HG03442 (cell line): Measurements from ENCODE around the gene MFSD12.

Source experiments
- ATAC-seq: cut with Tn5 transposase; IDR thresholded peaks from one replicate; pipeline ENCODE4 v1.9.1; 2021; ENCODE audit warnings: mild to moderate bottlenecking, moderate library complexity; ENCODE audit not compliant: unreplicated experiment

MFSD12 gene

GRCh38 chr19:3563709-3564524 lies 6.5 kb upstream of the MFSD12 start:
- ATAC-seq = no peak

DNA sequence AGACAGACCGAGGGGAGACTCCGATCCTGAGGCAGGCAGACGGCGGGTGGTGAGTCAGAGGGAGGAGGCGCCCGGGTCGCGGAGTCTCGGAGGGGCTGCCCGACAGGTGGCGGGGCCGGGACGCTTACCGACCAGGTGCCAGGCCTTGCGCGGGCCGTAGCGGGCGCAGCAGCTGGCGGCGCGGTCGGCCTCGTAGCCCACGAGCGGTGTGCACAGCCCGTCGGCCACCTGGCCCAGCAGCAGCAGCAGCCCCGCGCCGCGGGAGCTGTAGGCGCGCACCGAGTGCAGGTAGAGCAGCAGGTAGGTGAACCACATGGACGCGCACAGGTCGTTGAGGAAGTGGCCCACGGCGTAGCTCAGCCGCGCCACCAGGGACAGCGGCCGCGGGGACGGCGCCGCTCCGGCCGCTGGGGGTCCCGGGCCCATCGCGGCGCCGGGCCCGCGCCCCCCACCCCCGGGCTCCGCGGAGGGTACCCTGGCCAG lies 367 bp downstream of the MFSD12 start:
- peak; percentile 26 for ATAC-seq

- ATAC-seq = no peak
Observed at GRCh38 chr19:3556423-3556977, 886 bp downstream of the MFSD12 start.

DNA sequence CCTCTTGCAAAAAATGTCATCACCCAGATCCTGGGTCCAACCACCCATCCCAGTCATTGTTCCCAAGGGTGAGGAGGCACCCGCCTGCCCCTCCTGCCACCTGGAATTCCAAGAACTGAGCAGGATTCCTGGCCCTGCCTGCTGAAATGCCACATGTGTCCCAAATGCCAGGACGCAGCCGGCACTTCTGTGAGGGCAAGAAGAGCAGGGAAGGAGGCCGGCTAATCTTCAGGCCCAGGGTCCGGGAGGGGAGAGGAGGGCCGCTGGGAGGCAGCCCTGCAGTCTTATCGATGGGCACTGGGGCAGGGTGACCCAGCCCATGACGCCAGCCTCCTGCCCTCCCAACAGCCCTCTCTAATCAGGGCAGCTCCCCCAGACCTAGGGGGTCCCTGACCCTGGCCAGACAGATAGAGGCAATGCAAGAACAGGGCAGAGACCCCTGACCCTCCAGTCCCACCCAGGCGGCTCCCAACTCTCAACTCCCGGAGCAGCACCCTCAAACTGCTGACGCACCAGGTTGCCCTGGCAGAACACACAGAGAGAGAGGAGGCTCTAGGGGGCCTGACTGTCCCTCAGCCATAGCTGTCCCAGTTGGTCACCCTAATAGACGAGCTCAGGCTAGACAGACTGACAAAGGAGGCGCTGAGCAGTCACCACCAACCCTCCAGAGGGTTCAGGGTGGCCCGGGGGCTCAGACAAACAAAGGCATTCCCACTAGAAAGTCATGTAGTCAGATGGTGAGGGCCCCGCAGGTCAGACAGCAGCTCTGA lies 1.5 kb downstream of the MFSD12 start:
- ATAC-seq = no peak

GRCh38 chr19:3554254-3555083 lies 2.9 kb downstream of the MFSD12 start:
- ATAC-seq = no peak

DNA sequence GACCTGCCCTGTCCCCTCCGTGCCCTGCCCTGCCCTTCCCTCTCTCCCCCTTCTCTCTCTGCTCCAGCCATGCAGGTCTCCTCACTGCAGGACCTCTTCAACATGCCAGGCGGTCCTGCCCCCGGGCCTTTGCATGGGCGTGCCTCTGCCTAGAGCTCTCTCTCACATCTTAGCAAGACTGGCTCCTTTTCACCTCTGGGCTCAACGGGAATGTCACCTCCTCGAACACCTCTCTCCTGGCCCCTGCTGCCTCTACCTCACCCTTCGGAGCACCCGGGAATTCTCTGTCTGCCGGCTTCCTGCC lies 5.6 kb downstream of the MFSD12 start:
- ATAC-seq = no peak

GRCh38 chr19:3550947-3551791 lies 6.2 kb downstream of the MFSD12 start:
- no peak for ATAC-seq

GRCh38 chr19:3549816-3550215 lies 7.6 kb downstream of the MFSD12 start:
- ATAC-seq = no peak

DNA sequence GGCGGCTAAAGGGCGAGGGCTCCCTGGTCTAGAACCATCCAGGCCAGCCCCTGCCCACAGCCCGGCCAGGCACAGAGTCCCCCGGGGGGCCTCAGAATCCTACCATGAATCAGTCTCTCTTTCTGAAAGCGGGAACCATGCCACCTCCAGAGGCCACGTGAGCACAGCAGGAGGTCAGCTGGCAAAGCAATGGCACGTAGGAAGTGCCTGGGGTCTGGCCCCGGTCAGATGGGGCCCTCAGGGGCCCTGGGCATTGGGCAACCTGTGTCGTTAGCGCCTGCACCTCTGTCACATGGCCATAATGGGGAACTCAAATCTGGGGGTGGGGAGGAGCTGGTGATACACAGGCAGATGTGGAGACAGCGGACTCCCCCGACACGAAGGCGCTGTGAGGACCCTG lies 8.8 kb downstream of the MFSD12 start:
- no peak for ATAC-seq

DNA sequence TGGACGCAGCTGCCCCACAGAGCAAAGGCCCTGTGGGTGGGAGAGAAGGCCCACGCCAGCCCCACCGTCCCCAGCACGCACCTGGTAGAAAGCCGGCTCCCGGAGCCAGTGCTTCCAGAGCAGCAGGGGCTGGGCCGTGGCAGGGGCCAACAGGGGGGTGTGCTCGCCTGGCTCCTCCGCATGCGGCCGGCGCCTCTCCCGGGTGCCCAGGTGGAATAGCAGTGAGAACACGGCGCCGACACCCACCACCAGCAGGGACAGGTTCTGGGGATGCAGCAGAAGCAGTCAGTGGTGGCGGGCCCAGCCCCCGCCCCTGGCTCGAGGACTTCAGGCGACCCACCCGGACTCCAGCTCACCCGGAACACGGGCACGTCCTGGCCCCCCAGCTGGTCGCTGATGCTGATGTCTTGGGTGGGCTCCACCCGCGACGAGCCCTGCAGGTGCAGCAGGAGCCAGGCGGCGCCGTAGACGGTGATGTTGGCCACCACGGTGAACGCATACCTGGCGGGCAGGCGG lies 9.6 kb downstream of the MFSD12 start:
- ATAC-seq = no peak

- ATAC-seq = no peak
Observed at GRCh38 chr19:3547301-3547731, 10.1 kb downstream of the MFSD12 start.

DNA sequence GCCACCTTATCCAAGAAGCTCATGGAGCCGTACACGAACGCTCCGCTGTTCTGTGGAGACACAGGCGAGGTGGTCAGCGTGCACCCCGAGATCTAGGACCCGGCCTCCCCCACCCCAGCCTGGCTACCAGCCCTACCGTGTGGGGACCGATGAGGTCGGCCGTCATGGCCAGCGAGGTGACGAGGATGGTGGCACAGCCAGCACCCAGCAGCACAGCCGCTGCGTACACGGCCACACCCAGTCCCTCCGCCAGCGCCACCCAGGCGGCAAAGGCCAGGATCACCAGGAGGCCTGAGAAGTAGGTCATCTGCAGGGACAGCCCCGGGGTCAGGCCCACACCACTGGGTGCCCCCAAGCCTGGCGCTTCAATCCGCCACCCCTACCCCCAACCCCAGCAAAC lies 11.3 kb downstream of the MFSD12 start:
- no peak for ATAC-seq

- ATAC-seq = no peak
Observed at GRCh38 chr19:3545669-3546034, 11.7 kb downstream of the MFSD12 start.

GRCh38 chr19:3544742-3545668 lies 12.4 kb downstream of the MFSD12 start:
- no peak for ATAC-seq

GRCh38 chr19:3544058-3544376 lies 13.4 kb downstream of the MFSD12 start:
- ATAC-seq = no peak

- ATAC-seq = no peak
Observed at GRCh38 chr19:3543150-3544057, 14.0 kb downstream of the MFSD12 start.

DNA sequence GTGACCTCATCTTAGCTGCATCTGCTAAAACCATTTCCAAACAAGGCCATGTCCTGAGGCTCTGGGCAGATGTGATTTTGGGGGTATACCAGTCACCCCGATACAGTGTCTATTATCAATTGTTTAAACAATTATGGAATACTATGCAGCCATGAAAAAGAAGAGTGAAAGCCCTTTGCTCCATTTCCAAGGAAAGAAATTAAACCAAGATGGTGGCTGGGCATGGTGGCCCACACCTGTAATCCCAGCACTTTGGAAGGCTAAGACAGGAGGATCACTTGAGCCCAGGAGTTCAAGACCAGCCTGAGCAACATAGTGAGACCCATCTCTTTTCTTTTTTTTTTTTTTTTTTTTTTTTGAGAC lies 17.6 kb downstream of the MFSD12 start:
- ATAC-seq = no peak
